HG02840 (cell line): Measurements from ENCODE around the gene MYCN.

Experiments used
- ATAC-seq: cut with Tn5 transposase; IDR thresholded peaks from one replicate; pipeline ENCODE4 v1.9.1; 2021; ENCODE audit warnings: mild to moderate bottlenecking, moderate library complexity, moderate number of reproducible peaks; ENCODE audit not compliant: unreplicated experiment, low FRiP score

The MYCN gene

DNA sequence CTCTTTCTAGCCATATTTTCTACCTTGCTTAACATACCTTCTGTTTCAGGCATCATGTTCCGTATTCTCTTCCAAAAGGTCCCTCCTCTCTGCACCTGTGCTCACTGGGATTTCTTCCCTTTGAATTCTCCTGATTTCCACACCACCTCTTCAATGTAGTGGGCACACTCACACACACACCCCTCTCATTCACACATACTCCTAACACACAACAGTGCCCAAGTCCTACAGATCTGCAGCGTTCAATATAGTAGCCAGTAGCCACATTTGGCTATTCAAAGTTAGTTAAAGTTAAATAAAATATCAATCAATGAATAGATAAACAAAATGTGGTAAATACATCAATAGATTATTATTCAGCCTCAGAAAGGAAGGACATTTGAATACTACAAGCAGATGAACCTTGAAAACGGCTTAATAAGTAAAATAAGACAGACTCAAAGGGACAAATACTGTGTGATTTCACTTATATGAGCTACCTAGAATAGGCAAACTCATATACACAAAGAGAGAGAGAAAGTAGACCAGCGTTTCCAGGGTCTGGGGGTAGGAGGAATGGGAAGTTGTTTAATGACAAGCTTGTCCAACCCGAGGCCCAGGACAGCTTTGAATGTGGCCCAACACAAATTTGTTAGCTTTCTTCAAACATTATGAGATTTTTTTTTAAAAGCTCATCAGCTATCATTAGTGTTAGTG, 34.4 kb downstream of the MYCN start:
- no peak for ATAC-seq

DNA sequence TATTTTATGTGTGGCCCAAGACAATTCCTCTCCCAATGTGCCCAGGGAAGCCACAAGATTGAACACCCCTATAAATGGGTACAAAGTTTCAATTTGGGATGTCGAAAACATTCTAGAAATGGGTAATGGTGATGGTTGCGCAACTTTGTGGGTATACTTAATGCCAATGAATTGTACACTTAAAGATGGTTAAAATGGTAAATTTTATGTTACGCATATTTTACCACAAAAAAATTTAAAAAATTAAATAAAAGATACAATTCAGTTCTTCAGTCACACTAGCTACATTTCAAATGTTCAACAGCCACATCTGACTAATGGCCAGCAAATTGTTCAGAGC, 34.9 kb downstream of the MYCN start:
- no peak for ATAC-seq

DNA sequence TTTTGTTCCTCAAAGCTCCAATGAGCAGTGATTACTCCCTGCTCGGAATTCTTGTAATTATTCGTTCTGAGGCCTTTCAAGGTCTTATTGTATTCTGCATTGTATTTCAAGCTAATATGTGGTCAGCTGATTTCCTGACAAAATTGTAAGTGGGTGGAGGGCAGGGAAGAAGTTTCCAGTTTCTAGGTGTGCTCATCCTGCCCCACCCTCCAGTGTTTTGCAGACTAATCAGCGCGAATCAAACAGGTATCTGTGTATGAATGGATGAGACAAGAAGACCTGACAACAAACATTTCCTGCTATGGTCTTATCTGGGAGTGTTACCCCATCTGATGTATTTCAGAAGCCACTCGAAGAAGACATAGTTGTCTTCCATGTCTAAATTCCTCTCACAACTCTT, 35.3 kb downstream of the MYCN start:
- ATAC-seq = no peak

DNA sequence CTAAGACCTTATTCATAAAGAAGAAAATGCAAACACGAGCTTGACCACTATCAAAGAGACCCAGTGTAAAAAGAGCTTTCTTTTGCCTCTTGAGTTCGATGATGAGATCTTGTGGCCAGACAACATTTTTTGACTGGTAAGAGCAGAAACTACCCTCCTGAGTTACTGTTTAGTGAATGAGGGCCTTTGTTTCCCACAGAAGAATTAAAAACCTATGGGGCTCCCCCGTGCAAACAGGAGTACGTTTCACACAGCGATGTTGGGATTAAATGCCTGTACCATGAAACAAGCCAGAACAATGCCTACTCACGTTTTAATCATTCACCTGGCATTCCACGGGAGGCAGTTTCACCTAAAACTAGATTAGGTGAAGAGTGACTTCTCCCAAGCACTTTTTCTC, 36.0 kb downstream of the MYCN start:
- ATAC-seq = no peak

DNA sequence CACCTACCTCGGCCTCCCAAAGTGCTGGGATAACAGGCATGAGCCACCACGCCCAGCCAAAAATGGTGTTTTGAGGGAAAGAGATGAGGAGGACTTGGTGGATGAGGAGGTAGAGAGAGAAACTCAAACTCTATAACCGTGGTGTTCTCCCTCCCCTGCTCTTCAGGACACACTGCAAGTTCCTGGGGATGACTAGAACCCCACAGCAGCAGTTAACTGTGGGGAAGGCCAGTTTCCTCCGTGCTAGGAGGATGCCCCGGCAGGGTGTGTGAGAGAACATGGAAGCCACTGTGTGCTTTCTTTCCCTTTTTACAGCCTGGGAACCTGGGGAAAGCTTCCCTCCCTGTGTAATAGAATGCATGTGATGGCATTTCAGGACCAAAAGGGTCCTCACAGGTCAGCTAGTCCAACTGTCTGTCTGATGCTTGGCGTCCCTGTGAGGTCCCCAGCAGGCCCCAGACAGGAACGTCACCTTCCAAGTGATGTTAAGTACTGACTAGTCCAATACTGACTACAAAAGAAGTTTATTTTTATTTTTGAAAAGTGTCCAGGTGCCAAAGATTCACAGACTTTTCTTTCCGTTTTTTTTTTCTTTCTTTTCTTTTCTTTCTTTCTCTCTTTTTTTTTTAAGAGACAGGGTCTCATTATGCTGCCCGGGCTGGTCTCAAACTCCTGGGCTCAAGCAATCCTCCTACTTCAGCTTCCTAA, 38.9 kb downstream of the MYCN start:
- ATAC-seq = no peak

DNA sequence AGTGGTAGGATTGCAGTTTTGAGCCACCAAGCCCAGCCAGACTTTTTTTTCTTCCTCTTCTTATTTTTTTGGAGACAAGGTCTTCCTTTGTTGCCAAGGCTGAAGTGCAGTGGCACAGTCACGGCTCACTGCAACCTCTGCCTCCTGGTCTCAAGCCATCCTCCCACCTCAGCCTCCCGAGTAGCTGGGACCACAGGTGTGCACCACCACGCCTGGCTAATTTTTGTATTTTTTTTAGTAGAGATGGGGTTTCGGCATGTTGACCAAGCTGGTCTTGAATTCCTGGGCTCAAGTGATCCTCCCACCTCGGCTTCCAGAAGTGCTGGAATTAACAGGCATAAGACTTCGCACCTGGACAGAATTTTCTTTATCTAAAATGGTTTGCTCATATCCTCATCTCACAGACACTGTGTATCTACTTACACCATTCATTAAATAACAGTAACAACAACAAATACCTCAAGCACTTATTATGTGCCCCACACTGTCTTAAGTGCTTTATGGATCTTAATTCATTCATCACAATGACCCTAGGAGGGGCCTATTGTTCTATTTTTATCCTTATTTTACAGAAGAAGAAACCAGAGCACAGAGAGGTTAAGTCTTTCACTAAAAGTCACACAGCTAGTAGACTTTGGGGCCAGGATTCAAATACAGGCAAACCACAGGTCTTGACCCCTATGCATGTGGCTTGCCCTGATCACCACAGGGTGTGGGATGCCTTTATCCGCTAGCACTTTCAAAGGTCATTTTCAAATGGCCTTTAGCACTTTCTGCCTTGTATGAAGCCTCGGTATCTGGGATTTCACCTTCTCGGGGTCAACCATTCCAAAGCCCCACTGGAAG, 39.6 kb downstream of the MYCN start:
- no peak for ATAC-seq

DNA sequence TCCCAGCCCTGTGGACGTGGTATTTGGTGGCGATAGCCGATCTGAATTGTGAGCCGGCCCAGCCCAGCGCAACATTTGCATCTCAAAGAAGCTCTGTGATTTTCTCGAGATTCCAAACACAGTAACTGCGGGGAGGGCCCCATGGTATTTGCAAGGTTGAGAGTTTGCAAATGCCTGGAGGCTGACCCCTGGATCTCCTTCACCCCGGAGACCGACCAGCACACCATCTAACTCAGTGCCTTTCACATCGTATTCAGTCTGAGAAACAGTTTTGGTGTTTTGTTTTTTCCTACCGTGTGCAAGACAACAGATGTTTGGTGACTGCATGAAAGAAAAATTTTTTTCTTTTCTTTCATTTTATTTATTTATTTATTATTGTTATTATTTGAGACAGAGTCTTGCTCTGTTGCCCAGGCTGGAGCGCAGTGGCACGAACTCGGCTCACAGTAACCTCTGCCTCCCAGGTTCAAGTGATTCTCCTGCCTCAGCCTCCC, 40.3 kb downstream of the MYCN start:
- no peak for ATAC-seq

DNA sequence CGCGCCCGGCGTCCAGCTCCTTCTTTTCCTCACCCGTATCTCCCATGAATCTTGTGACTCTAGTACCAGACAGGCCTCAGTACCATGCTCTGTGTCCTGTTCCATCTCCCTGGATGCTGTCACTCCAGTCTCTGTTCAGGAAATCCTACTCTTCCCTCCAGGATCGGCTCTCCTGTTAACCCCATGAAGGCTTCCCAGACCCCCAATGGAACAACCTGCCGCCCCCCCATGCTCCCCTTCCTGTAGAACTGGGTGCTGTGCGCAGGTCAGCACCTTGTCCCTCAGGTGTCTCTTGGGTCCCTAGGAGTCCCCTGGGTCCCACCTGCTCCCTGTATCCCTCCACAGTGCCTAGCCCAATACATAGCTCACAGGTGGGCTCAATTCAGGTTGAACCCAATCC, 41.3 kb downstream of the MYCN start:
- no peak for ATAC-seq

DNA sequence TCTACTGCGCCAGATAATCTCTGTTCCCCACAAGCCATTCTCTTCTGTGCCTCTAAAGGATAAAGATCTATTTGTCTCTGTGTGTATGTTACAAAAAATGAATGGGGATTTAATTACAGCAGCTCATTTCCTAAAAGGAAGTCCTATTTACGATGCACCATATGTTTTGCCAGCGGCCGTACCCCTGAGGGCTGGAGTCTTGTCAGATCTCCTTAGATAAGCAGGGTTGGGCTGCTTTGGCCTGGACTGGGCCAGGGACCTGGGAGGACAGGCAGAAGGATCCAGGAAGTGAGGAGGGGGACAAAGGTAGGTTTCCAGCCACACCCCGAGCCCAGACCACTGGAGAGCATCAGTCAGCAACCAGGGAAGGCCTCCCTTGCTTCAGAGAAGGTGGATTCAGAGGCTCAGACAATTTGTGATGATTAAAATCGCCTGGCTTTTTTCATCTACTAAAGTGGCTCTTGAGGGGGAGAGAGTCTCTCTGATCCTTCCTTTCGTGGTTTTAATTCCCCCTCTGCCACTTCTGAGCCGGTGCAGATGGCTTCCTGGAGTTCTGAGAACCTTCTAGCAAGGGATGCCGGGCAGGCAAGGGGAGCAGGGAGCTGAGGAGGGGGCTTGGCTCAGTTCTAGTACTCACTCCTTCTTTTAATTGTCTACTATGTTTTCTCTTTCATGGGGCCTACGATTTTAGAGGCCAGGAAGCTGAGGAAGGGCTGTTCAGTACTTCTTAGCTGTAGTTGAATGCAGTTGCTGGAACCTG, 42.1 kb downstream of the MYCN start:
- no peak for ATAC-seq

DNA sequence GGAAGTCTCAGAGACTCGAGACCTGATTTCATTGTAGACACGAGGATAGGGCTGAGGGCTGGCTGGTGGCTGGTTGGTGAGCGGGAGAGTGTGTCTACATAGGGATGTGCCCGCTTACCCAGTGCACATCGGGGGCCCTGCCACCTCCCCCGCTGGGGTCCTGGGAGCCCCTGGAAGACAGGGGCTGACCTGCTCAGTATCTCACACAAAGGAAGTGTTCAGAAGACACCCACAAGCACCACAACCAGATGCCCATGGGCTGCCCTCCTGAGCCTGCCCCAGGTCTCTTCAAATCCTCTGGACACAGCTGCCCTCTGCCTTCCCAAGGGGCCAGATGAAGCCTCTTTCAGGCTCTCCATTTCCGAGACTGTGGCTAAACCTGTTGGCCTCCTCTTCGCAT, 43.1 kb downstream of the MYCN start:
- ATAC-seq = no peak

DNA sequence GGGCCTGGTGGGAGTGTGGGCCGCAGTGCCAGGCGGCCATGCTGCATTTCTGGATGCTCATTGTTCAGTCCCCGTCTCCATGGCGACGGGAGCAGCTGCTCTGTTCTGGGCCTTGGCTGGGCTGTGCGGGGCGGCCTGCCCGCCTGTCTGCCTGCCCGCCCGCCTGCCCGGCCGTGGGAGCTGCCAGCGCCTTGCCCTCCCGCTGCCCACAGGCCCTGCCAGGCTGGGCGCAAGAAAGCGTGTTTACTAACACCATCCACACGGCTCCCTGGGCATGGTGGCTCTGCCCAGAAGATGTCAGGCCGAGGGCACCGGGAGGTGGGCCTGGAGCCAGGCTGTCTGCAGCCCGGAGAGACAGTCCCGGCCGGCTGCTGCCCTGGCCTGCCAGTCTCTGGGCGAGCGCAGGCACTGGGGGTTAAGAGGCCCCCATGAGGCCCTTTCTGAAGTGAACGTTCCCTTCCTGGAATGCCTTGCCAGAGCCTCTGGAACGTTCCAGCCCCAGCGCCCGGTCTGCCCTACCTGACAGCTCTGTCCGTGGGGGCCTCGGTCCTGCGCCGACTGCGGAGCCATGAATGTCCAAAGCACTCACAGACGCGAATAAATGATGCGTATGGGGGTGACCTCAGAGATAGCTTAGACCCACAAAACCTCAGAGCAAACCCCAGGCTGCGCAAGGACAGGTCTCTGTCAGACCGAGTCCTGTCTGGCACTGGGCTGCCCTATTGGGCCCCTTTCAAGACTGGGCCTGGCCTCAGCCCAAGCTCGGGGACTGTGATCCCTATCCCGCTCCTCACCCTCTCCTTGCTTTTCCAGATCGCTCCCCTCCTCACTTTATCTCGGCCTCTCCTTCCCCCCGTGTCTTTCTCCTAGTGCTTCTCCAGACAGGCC, 44.3 kb downstream of the MYCN start:
- ATAC-seq = no peak

DNA sequence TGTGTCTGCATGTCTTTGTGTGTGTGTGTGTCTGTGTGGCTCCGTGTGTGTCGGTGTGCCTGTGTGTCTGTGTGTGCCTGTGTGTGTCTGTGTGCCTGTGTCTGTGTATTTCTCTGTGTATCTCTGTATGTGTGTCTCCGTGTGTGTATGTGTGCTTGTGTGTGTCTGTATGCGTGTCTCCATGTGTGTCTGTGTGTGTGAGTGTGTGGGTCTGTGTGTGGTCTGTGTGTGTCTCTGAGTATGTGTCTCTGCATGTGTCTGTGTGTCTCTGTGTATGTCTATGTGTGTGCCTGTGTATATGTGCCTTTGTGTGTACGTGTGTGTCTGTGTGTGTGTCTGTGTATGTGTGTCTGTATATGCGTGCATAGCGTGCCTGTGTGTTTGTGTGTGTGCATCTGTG, 45.2 kb downstream of the MYCN start:
- no peak for ATAC-seq

DNA sequence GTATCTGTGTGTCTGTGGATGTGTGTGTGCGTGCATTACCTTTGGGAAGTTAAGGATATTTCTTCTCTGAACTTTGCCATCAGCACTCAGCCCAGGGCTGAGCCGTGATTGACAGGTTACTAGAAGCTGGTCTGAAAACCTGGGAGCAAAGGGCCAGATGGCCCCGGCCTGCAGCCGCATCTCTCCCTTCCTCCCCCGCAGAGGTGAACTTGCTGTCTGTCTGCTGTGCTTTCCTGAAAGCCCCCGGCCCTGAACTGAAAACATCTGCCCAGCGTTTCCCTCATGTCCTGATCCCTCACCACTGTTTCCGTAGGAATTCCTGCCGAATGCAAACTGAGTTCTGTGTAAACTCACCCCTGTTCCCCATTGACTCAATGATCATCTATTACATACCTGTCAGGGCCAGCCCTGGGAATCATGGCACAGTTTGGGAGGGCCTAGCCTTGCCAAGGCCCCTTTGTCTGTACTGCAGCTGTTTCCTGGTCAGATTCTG, 45.8 kb downstream of the MYCN start:
- ATAC-seq = no peak

DNA sequence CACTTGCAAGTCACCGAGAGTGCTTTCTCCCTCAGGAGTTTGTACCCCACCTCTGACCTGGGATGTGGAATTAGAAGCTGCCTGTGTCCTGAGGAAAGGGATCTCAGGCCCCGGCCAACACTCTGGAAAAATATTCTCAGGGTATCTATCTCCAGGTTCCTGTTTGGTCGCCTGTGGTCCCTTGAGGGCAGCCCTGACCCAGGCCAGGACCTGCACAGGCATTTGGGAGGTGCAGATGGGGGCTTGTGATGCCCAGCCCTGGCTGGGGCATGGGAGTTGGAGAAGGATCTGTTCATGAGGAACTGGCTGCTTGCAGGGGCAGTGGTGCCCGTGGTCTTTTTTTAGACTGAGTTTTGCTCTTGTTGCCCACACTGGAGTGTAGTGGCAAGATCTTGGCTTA, 46.3 kb downstream of the MYCN start:
- no peak for ATAC-seq

DNA sequence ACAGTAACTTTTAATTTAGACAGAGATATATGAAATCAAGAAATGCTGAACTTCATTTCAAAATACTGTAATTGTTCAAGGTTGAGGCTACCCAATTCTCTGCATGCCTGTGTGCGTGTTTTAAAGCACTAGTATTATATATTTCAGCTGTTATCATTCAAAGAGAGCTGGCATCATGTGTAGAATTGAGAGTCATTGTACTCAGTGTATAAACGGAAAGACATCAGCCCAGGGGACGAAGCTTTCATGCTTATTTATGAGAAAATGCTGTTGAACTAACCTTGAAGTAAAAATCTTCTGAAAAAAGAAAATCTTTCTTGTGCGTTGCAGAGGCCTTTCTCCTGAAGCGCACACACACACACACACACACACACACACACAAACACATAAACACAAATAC, 48.4 kb downstream of the MYCN start:
- ATAC-seq = no peak

DNA sequence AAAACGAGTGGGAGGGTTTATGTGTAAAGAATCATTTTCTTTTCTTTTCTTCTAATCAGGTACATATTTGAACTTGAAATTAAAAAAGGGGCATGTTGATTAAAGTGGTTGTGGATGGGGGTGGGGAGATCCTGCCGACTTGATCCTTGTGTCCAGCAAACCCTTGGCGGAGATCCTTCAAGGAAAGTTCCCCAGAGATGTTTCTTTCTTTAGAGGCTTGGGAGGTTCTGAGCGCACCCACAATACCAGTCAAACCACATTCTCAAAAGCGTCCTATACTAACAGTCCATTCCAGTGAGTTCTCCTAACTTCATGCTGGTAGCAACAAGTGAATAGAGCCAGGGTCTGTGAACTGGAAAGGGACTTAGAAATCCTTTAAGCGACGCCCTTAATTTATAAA, 49.2 kb downstream of the MYCN start:
- no peak for ATAC-seq

DNA sequence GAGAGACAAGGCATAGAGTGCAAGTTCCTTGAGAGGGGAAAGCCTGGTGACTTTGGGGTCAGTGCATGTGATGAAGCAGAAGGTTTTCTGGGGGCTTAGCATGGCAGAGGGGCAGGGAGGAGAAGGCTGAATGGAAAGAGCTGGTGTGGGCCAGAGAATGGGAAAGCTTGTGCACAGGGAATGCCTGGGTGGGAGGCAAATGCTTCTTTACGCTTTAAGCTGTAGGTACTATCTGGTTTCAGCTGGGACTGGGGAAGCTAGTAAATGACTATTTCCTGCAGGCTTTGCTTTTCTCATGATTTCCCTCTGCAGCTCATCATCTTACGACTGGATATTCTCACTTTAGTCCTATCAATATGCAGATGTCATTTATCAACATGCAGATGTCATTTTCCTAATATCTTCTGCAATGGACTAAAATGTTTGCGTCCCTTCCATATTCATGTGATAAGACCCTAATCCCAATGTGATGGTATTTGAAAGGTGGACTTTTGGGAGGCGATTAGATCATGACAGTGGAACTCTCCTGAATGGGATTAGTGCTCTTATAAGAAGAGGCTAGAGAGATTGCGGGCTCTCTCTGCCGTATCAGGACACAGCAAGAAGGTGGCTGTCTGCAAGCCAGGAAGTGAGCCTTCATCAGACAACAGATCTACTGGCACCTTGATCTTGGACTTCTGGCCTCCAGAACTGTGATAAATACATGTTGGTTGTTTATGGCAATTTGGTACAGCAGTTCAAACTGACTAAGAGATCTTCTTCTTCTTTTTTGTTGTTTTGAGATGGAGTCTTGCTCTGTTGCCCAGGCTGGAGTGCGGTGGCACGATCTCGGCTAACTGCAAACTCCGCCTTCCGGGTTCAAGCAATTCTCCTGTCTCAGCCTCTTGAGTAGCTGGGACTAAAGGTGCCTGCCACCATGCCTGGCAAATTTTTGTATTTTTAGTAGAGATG, 50.1 kb downstream of the MYCN start:
- no peak for ATAC-seq

DNA sequence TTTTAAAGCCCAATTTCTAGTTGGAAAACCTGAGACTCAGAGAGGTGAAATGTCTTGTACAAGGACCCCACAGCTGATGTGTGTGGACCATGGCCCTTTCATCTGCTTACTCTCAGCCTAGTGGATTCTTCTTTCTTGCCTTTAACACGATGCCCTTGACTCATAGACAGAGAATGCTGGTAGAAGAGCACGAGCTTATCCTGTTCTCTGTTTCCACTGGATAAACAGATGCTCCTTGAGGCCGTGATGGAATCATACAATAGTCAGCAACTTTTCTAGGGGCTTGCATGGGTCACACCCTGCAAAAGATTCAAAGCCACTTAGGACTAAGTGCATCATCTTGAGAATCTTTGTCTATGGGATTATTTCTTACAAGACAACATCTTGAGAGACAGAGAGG, 50.9 kb downstream of the MYCN start:
- no peak for ATAC-seq
